ENCODE measurements around the gene SRGAP3.
A peak's percentile ranks its signal among the peaks of the same experiment; 100 is the strongest.

Gene SRGAP3

GRCh38 chr3:9251055-9251786 lies 1.8 kb upstream of the SRGAP3 start:
- DNase-seq = no peak

DNA sequence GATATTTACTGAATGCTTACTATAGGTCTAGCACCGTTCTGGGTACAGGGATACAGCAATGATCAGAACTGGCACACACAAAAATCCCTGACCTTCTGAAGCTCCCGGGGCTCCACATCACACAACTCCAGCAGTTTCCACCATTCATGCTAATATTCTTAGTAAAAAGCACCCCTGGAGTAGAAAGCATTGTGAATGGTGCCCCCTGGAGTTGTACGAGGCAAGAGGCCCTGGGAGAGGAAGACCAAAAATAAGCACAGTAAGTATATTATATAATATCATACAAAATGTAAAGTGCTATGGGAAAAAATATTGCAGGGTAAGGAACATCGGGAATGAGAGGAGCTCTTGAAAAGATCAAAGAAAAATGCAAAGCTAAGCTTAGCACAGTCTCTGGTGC lies 790 bp upstream of the SRGAP3 start:
- DNase-seq = no peak

- no peak for DNase-seq
Measured at GRCh38 chr3:9248522-9249271, 749 bp downstream of the SRGAP3 start.

DNA sequence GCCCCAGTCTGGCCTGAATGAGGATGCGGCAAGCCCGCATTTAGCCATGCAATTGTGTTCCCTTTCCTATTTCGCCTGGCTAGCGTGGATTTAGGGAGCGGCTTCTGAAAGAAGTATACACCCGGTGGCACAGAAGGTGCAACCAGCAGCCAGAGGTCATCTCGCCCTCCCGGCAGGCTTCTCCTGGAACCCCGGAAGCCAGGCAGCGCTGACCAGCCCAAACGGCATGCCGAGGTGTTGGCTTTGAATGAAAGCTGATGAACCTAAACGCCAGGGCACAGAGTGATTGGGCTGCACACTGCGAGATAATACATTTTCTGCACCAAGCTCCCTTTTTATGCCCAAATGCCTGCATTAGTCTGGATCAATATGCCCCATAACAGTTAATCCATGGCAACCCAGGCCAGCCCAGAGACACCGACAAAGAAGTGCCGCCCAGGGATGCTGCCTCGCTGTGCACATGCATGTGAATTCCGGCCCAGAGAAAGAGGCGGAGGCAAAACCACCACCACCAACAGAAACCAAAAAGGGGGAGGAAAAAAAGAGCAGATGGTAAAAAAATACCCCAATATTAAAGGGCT lies 1.4 kb downstream of the SRGAP3 start:
- DNase-seq = no peak

- peak in 1 of 2 experiments; percentile 48 for DNase-seq
Measured at GRCh38 chr3:9247361-9247940, 2.0 kb downstream of the SRGAP3 start.

GRCh38 chr3:9246189-9246588 lies 3.3 kb downstream of the SRGAP3 start:
- no peak for DNase-seq

DNA sequence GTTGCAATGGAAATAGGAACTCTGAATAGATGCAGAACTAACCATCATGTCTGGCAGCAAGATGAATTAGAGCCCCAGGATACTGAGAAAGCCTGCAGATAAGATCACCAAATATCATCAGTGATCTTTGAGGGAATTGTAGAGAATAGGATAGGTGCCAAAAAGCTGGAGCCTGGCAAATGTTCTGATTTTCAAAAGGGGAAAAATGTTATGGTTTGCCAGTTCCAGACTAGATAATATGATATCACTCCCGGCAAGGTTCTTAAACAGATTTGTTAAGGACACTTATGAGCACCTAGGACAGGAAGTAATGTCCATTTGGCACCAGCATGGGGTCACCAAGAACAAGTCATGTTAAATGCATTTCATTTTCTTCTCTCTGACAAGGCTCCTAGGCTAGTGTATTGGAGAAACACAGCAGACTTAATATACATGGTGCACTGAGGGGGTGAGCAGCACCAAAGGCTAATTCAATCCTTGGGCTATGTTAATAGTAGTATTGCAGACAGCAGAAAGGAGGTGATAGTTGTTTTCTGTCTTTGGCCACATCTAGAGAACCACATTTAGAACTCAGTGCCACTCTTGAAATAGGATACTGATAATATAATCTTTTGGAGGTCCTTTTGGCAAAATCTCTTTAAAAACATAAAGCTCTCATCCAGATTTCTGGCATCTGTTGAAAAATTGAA lies 4.8 kb downstream of the SRGAP3 start:
- no peak for DNase-seq

DNA sequence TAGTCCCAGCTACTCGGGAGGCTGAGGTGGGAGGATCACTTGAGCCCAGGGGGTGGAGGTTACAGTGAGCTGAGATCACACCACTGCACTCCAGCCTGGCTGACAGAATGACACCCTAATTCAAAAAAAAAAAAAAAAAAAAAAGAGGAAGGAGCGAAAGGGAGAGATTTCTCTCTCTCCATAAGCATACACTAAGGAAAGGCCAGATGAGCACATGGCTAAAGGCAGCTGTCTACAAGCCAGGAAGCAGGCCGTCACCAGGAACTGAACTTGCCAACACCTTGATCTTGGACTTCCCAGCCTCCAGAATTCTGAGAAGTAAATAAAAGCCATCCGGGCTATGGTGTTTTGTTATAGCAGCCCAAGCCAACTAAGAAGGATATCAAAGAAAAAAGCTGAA lies 7.5 kb downstream of the SRGAP3 start:
- DNase-seq = no peak

DNA sequence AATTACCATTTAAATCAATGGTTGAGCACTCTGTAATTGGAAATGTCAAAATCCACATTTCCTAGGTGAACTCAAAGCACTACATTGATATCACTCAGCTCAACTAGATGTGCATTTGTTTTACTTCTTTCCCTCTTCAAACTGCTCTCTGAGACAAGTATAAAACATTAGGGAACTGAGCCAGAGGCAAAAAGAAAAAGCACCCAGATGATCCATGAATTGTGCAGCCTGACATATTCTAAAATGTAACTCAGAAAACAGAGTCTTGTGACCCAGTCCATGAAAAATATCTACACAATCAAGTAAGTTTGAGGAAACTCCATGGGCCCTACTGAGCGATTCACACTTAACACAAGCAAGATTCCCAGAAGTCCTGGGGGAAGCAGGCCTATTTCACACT lies 9.8 kb downstream of the SRGAP3 start:
- no peak for DNase-seq

GRCh38 chr3:9238721-9239295 lies 10.6 kb downstream of the SRGAP3 start:
- no peak for DNase-seq

GRCh38 chr3:9238276-9238675 lies 11.2 kb downstream of the SRGAP3 start:
- no peak for DNase-seq

DNA sequence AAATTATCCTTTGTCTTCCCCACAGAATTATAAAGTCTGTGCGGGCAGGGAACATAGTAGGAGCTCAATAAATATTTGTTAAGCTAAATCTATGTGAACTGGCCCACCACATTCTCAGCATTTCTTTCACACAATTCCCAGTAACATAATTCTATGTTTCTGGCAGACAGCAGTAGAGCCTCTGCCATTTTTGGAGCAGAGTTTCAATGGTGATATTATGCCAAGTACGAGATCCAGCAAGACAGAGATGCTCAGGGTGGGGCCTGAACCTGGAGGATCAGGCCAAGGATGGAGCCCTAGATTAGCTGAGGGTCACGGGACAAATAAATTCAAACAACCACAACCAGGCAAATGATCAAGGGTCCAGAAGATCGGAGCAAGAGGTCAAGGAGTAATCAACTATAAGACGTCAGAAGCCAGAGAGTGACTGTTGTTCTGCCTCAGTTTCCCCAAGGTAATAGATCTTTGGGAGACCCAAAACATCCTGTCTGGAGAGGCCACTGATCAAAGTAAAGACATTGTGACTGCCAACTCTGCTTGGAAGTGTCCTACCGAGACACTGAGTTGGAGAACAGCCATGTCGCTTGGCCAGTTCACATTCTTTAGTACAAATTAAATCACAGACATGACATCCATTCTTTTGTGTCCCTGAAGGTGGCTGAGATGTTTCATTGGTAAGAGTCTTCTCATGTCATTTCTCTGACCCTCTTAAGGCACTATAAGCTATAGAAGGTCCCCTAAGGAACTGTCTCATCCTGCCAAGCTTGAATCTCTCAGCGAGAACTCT lies 15.4 kb downstream of the SRGAP3 start:
- no peak for DNase-seq

GRCh38 chr3:9233101-9233500 lies 16.3 kb downstream of the SRGAP3 start:
- DNase-seq = no peak

GRCh38 chr3:9231937-9232336 lies 17.5 kb downstream of the SRGAP3 start:
- DNase-seq = no peak

DNA sequence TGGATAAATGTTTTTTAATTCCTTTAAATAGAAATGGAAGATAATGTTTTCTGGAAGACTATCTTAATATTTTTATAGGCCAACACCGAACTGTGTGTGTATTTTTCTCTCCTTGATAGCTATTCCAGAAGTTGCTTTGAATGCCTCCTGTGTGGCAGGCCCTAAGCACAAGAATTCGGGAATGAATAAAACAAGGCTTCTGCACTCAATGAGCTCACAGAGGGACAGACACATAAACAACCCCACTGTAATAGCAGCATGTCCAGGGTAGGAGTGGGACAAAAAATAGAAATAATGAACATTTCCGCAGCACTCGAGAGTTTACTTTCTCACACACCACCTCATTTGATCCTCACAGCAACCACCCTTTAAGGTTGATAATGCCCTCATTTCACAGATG lies 18.0 kb downstream of the SRGAP3 start:
- no peak for DNase-seq

DNA sequence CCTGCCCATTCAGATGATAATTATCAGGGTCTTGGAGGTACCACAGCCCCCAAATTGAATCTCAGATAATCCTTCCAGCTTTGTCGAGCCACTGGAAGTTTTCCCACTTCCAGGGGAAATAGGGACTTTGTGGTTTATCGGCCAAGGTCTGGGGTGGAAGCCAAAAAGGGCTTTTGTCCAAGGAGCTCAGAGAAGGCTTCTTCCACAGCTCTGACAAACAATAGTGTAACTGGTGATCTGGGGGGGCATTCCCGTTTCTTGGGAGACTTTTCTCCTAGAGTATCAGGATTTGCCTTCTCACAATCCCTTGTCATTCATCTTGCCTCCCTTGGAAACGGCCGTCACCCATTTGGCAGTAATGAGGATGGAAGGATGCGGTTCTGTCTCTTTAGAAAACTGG lies 18.4 kb downstream of the SRGAP3 start:
- DNase-seq = no peak

- DNase-seq = no peak
Measured at GRCh38 chr3:9230596-9230995, 18.9 kb downstream of the SRGAP3 start.

DNA sequence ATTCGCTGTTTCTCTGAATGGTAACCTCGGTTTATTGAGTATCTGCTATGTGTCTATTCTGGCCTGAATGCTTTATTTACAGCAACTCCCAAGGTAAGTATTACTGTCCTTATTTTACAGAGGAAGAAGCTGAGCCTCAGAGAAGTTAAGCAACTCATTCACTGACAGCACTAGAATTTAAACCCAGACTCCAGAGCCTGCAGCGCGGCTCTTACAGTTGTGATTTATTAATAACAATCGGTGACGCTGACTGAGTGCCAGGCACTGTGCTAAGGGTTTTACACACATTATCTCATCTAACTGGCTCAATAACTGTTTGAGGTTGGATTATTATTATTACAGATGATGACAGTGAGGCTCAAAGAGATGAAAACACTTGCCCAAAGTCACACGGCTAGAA lies 19.6 kb downstream of the SRGAP3 start:
- DNase-seq = no peak

DNA sequence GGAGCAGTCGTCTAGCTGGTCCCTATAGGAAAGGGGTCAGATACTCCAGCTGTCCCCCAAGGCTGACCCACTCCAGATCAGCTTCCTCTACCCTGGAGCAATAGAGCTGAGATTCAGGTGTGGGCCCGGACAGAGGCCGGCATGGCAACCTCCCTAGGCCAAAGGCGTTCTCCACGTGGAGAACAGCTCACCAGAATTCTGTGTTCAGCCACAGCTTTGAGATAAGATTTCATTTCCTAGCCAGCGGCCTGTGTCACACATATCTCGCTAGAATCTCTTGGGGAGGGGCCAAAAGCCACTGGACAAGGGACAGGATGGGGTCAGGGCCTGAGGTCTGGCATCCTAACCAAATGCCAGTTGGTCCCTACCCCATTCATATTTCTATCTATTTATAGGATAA lies 20.1 kb downstream of the SRGAP3 start:
- no peak for DNase-seq

- no peak for DNase-seq
Measured at GRCh38 chr3:9226326-9226725, 23.1 kb downstream of the SRGAP3 start.

DNA sequence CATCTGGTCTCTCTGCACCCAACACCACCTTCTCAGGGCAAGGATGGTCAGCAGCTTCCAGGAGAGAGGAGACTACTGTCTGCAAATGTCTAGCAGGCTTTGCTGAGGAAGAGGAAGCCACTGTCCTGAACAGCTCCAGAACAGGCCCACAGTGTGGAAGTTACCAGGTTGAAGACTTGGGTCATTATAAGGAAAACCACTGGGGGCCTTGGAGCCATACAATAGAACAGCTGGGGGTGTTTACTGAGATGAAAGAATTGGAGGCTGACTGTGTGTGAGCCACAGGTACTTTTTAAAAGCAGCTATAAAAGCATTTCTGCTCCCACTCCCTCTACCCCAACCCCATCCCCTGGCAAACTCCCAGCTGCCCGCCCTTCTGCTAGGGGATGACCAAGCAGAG lies 24.2 kb downstream of the SRGAP3 start:
- DNase-seq = no peak

DNA sequence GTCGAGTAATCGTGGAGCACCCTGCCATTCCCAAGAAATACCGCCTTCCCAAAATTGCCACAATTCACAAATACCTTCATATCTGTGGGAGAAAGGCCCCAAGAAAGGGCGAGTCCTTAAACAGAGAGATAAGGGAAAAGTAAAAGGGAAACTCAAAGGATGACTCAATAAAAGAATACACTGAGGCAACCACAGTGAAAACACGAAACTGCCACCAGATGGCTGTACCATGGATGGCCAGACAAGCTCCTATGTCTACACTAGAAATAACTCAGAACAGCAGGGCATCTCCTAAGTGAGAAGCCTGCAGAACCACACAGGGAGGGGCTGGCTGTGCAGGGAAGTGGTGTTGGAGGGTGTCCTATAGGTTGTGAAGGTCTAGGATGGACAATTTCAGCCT lies 25.0 kb downstream of the SRGAP3 start:
- no peak for DNase-seq

Data from cerebellar nuclear complex (tissue), 1 donor.